ENCODE data around the gene RAB33B. TPM values are rescaled to one million over a fixed set of nuclear protein-coding genes. Genes with fewer than 3 reads are reported as not detected.

Gene RAB33B
- total RNA-seq, 1 experiment from 2014 or later = 4.5 TPM

GRCh38 chr4:139458543-139458942 is 4.6 kb downstream of the RAB33B start:
- peaks cover 10% of the 10 kb centered on the region for H3K4me1 ChIP-seq (ENCODE audit: control insufficient read depth, insufficient read depth, low read length)
- BruUV-seq (replicated peaks) = no TSS peak
- no peak for DNase-seq (ENCODE audit: low read depth, low spot score)
- no peak for TF ChIP-seq CTCF (IDR thresholded peaks at IDR 0.05)
- no peak for TF ChIP-seq SIN3A (IDR thresholded peaks at IDR 0.05; ENCODE audit: borderline replicate concordance, insufficient read depth, low read depth, low read length)
- no peak for TF ChIP-seq POLR2AphosphoS5 (IDR thresholded peaks at IDR 0.05; ENCODE audit: low read depth, low read length)
- no peak for TF ChIP-seq REST (IDR thresholded peaks at IDR 0.05; ENCODE audit: insufficient read depth in 1 of 2, low read depth in 2 of 2, low read length in 1 of 2)
- no peak for TF ChIP-seq TCF7L2 (IDR thresholded peaks at IDR 0.05; ENCODE audit: low read depth, low read length)
- ChIA-PET POLR2A (no interaction called here), CTCF (no interaction called here)
- in situ Hi-C loops (cut with HindIII; ENCODE audit: low pct_unique_long_range_greater_than_20kb, low sequenced_read_pairs) (no loop called here), intact Hi-C loops (cut with micrococcal nuclease; ENCODE audit: unreplicated experiment) (loop anchor here (10.0 kb wide), 1 partner anchor 76 kb away; no protein-coding TSS in a partner anchor)
- H3K27ac ChIP-seq (ENCODE audit: low read length) = no peak overlapping the region
- no peaks in the 10 kb centered on the region for H3K27me3 ChIP-seq (ENCODE audit: control insufficient read depth, insufficient read depth, low read length)
- no peak for ATAC-seq
- no peak overlapping the region for H3K4me3 ChIP-seq (ENCODE audit: low read depth in 2 of 2, low read length in 2 of 2)
- H3K9me3 ChIP-seq (ENCODE audit: control insufficient read depth, insufficient read depth, low read depth, low read length) = no peaks in the 10 kb centered on the region
- H3K36me3 ChIP-seq (ENCODE audit: control insufficient read depth, insufficient read depth, low read length) = no peaks in the 10 kb centered on the region

- TF ChIP-seq TCF7L2 (IDR thresholded peaks at IDR 0.05; ENCODE audit: low read depth, low read length) (no peak), SIN3A (IDR thresholded peaks at IDR 0.05; ENCODE audit: borderline replicate concordance, insufficient read depth, low read depth, low read length) (no peak), POLR2AphosphoS5 (IDR thresholded peaks at IDR 0.05; ENCODE audit: low read depth, low read length) (no peak), REST (IDR thresholded peaks at IDR 0.05; ENCODE audit: insufficient read depth in 1 of 2, low read depth in 2 of 2, low read length in 1 of 2) (no peak), CTCF (IDR thresholded peaks at IDR 0.05) (no peak)
- H3K4me1 ChIP-seq (ENCODE audit: control insufficient read depth, insufficient read depth, low read length) = peaks cover 10% of the 10 kb centered on the region
- no peak overlapping the region for H3K4me3 ChIP-seq (ENCODE audit: low read depth in 2 of 2, low read length in 2 of 2)
- H3K36me3 ChIP-seq (ENCODE audit: control insufficient read depth, insufficient read depth, low read length) = no peaks in the 10 kb centered on the region
- ATAC-seq (no peak), DNase-seq (ENCODE audit: low read depth, low spot score) (no peak)
- ChIA-PET POLR2A (no interaction called here), CTCF (no interaction called here)
- in situ Hi-C loops (cut with HindIII; ENCODE audit: low pct_unique_long_range_greater_than_20kb, low sequenced_read_pairs) = no loop called here
- H3K9me3 ChIP-seq (ENCODE audit: control insufficient read depth, insufficient read depth, low read depth, low read length) = no peaks in the 10 kb centered on the region
- H3K27ac ChIP-seq (ENCODE audit: low read length) = no peak overlapping the region
- intact Hi-C loops (cut with micrococcal nuclease; ENCODE audit: unreplicated experiment) = loop anchor here (10.0 kb wide), 1 partner anchor 76 kb away; no protein-coding TSS in a partner anchor
- H3K27me3 ChIP-seq (ENCODE audit: control insufficient read depth, insufficient read depth, low read length) = no peaks in the 10 kb centered on the region
- BruUV-seq (replicated peaks) = no TSS peak
These were observed 5.1 kb downstream of the RAB33B start for GRCh38 chr4:139458999-139459398.

Data from Panc1 (cell line).